ENCODE measurements around the gene SEMA3G. TPM values are rescaled to one million over a fixed set of nuclear protein-coding genes. Genes with fewer than 3 reads are reported as not detected.

SEMA3G gene
- 0.55 TPM for polyA plus RNA-seq (2012; ENCODE audit: insufficient read length, low read depth)

DNA sequence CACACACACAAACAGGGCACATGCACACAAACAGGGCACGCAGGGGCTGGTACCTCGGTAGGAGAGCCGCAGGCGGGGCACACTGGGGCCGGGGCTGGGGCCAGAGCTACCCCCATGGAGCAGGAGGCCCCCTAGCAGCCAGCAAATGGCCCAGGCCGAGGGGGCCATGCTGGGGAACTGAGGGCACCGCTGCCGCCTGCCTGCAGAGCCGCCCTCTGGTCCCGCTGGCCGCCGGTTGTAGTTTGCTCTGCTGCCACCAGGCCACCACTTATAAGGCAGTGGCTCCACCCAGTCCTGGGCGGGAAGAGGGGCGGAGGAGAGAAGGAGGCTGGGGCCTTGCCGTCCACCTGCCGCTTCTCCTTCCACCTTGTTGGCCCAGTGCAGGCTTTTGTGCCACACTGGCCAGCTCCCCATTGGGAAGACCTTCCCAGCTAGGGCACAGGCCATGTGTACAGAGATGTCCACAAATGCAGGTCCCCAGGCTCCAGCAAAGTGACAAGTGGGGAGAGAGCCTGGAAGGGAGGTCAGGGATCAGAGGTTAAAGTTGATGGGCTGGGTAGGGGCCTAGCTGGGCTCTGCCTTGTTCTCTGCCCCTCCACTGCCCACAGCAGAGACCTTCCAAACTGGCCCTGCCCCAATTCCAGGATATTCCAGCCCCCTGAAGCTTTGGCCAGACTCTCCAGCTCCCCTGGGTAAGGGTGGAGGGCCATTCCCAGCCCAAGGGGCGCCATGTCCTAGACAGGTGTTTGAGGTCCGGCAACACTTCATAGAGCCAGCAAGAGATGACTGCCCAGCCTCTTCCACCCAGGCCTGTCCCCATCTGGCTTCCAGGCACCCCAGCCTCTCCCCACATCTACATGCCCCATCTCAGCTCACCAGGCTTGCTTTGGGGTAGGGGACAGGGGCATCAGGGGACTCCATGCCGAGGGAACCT, at the start of gene SEMA3G:
Gene SEMA3G (minus strand): TSS at position 244 of the 934 bp plus-strand sequence. CDS start 76 bp downstream, at position 168.
- TF ChIP-seq, protein P1, sequence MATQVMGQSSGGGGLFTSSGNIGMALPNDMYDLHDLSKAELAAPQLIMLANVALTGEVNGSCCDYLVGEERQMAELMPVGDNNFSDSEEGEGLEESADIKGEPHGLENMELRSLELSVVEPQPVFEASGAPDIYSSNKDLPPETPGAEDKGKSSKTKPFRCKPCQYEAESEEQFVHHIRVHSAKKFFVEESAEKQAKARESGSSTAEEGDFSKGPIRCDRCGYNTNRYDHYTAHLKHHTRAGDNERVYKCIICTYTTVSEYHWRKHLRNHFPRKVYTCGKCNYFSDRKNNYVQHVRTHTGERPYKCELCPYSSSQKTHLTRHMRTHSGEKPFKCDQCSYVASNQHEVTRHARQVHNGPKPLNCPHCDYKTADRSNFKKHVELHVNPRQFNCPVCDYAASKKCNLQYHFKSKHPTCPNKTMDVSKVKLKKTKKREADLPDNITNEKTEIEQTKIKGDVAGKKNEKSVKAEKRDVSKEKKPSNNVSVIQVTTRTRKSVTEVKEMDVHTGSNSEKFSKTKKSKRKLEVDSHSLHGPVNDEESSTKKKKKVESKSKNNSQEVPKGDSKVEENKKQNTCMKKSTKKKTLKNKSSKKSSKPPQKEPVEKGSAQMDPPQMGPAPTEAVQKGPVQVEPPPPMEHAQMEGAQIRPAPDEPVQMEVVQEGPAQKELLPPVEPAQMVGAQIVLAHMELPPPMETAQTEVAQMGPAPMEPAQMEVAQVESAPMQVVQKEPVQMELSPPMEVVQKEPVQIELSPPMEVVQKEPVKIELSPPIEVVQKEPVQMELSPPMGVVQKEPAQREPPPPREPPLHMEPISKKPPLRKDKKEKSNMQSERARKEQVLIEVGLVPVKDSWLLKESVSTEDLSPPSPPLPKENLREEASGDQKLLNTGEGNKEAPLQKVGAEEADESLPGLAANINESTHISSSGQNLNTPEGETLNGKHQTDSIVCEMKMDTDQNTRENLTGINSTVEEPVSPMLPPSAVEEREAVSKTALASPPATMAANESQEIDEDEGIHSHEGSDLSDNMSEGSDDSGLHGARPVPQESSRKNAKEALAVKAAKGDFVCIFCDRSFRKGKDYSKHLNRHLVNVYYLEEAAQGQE (IDR thresholded peaks at IDR 0.05; ENCODE audit: insufficient read depth in 1 of 2, low read depth in 2 of 2, low read length in 2 of 2): no peak
- TF ChIP-seq POLR2AphosphoS5 (IDR thresholded peaks at IDR 0.05; ENCODE audit: low read depth, low read length): peak; percentile 52; the same call in 1 of the 2 replicates

GRCh38 chr3:52494445-52494844, 49.5 kb upstream of the SEMA3G start:
- TF ChIP-seq SIN3A (IDR thresholded peaks at IDR 0.05; ENCODE audit: borderline replicate concordance, insufficient read depth, low read length) (no peak), POLR2AphosphoS5 (IDR thresholded peaks at IDR 0.05; ENCODE audit: low read depth, low read length) (no peak), TAF1 (IDR thresholded peaks at IDR 0.05; ENCODE audit: borderline replicate concordance, insufficient read depth, low read length) (no peak), FOXP2 (optimal IDR thresholded peaks at IDR 0.05; ENCODE audit: borderline replicate concordance, extremely low read depth, extremely low read length, insufficient read depth) (no peak)
- TF ChIP-seq, protein P1 (IDR thresholded peaks at IDR 0.05; ENCODE audit: insufficient read depth in 1 of 2, low read depth in 2 of 2, low read length in 2 of 2): no peak

DNA sequence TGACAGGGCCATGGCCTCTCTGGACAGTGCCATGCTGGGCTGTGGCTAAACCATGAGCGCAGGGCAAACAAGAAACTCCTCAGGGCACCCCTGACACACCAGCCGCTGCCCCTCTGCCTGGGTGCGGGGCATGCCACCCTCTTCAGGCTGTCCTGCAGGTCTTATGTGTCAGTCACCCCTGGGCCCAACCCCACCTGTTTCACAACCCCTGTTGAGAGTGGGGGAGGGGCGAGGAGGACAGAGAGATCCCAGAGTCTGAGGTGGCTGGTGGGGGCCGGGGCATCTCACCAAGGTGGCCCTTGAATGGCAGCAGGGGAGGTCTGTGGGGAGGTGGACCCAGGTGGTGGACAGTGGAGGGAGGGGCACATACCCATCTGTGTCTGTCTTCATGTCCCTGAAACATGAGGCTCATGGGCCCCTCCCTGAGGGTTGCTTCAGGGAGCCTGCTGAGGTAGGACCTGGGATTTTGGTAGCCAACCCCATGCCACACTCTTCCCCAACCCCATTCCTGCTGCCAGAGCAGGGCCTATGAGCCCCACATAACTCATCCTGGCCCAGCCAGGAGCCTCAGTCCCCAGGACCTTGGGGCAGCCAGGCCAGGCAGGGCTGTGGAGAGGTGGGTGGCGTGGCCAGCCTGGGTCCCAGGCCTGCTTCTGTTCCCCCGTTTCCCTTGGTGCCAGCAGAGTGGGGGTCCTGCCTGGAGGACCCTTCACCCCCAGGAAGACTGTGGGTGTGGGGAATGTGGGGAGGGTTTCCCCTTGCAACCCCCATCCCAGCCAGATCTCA, 48.5 kb upstream of the SEMA3G start:
- no peak for TF ChIP-seq TAF1 (IDR thresholded peaks at IDR 0.05; ENCODE audit: borderline replicate concordance, insufficient read depth, low read length)

GRCh38 chr3:52492059-52492458, 47.2 kb upstream of the SEMA3G start:
- TF ChIP-seq TAF1 (IDR thresholded peaks at IDR 0.05; ENCODE audit: borderline replicate concordance, insufficient read depth, low read length): no peak
- TF ChIP-seq, protein P1 (IDR thresholded peaks at IDR 0.05; ENCODE audit: insufficient read depth in 1 of 2, low read depth in 2 of 2, low read length in 2 of 2): no peak
- TF ChIP-seq SIN3A (IDR thresholded peaks at IDR 0.05; ENCODE audit: borderline replicate concordance, insufficient read depth, low read length): no peak
- TF ChIP-seq FOXP2 (optimal IDR thresholded peaks at IDR 0.05; ENCODE audit: borderline replicate concordance, extremely low read depth, extremely low read length, insufficient read depth): no peak
- no peak for TF ChIP-seq POLR2AphosphoS5 (IDR thresholded peaks at IDR 0.05; ENCODE audit: low read depth, low read length)

- TF ChIP-seq FOXP2 (optimal IDR thresholded peaks at IDR 0.05; ENCODE audit: borderline replicate concordance, extremely low read depth, extremely low read length, insufficient read depth) (no peak), POLR2AphosphoS5 (IDR thresholded peaks at IDR 0.05; ENCODE audit: low read depth, low read length) (no peak), TAF1 (IDR thresholded peaks at IDR 0.05; ENCODE audit: borderline replicate concordance, insufficient read depth, low read length) (no peak), SIN3A (IDR thresholded peaks at IDR 0.05; ENCODE audit: borderline replicate concordance, insufficient read depth, low read length) (no peak)
- TF ChIP-seq, protein P1 (IDR thresholded peaks at IDR 0.05; ENCODE audit: insufficient read depth in 1 of 2, low read depth in 2 of 2, low read length in 2 of 2): no peak
These were observed 46.1 kb upstream of the SEMA3G start for GRCh38 chr3:52490939-52491526.
